ENCODE measurements around the gene BORCS5. TPM values are rescaled to one million over a fixed set of nuclear protein-coding genes. Genes with fewer than 3 reads are reported as not detected.

BORCS5 gene
- total and polyA plus RNA-seq, 2 of the 8 experiments (the other 6 are each of a cell fraction or from before 2014, with no cell fraction given), result 8.3 to 17.4 TPM

DNA sequence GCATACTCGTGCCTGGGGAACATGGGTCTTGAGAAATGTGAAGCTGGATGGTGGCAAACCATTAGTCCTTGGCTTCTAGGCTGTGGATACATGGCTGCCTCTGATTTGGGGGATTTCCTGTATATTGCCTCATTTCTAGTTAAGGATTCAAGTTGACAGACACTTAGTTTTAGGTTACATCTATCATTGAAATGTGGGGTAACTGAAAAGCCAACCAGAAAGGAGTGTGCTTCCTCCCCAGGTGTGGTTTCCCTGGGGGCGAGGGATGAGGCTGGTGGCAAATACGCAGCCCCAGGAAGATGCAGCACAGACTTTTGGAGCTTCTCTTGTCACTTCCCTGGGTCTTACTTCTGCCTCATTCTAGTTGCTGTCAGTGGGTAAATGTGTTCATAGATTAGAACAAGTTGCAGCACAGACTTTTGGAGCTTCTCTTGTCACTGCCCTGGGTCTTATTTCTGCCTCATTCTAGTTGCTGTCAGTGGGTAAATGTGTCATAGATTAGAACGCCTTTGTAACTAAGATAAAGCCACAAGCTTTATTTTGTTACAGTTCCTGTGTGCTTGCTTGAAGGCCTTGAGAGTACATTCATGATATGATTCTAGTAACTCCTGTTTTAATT, 85.1 kb downstream of the BORCS5 start:
- no peak overlapping the region for H3K14ac ChIP-seq (ENCODE audit: insufficient read length)
- H3K4ac ChIP-seq (replicated peaks; ENCODE audit: insufficient read length, low read depth, low read length), result no peak overlapping the region
- no peak overlapping the region for H3K18ac ChIP-seq (ENCODE audit: extremely low read depth, low read length)
- H3K23ac ChIP-seq (ENCODE audit: insufficient read length), result no peak overlapping the region
- no peak for DNase-seq (ENCODE audit: low read depth in 1 of 2, low spot score in 2 of 2)
- H3K27ac ChIP-seq (ENCODE audit: low read depth, low read length), result no peak overlapping the region
- no peaks in the 10 kb centered on the region; a peak in 1 of 7 replicates for H3K4me1 ChIP-seq (replicated peaks in 1 of 4; ENCODE audit: control insufficient read depth in 3 of 4, insufficient read depth in 4 of 4, low read length in 3 of 4)
- no peaks in the 10 kb centered on the region for H3K79me2 ChIP-seq (ENCODE audit: control insufficient read depth in 1 of 2, insufficient read depth in 2 of 2, low read length in 2 of 2)
- no peak overlapping the region for H4K91ac ChIP-seq (replicated peaks; ENCODE audit: insufficient read length, low read length)
- WGBS, 2 experiments (ENCODE audit: extremely low coverage in 1 of 2, insufficient coverage in 1 of 2, insufficient read length in 1 of 2, insufficient replicate concordance in 2 of 2, low coverage in 1 of 2, low lambda C conversion rate in 2 of 2, missing lambda C conversion rate in 1 of 2), result 93% methylated on average over 4 of the region's 4 CpGs; no CpG with 5 or more reads in 1 of the 2 experiments
- no peaks in the 10 kb centered on the region for H3K9me3 ChIP-seq (ENCODE audit: insufficient read depth in 2 of 2, low read depth in 1 of 2, low read length in 1 of 2)
- no peak overlapping the region for H2AFZ ChIP-seq (ENCODE audit: low read length)
- FAIRE-seq, result no peak
- H3K9ac ChIP-seq (replicated peaks in 1 of 4; ENCODE audit: extremely low read depth in 1 of 4, low read depth in 3 of 4, low read length in 3 of 4), result no peak overlapping the region
- ChIA-PET POLR2A (ENCODE audit: partially characterized antibody) (interaction anchor here (1.3 kb wide), 1 partner anchor 9 kb away, joined by 4 read pairs; no protein-coding TSS in a partner anchor), CTCF (ENCODE audit: partially characterized antibody) (interaction anchor here (0.6 to 0.9 kb wide), 4 partner anchors 43 to 1304 kb away, joined by 3 read pairs; no protein-coding TSS in a partner anchor)
- no peaks in the 10 kb centered on the region for H4K20me1 ChIP-seq (replicated peaks in 1 of 2; ENCODE audit: control insufficient read depth in 1 of 2, insufficient read depth in 2 of 2, low read length in 2 of 2)
- H3K4me2 ChIP-seq (ENCODE audit: insufficient read depth in 1 of 2, low read depth in 2 of 2, low read length in 2 of 2), result no peak overlapping the region
- no peaks in the 10 kb centered on the region for H3K79me1 ChIP-seq (ENCODE audit: low read depth, low read length)
- no peak overlapping the region for H2BK12ac ChIP-seq (ENCODE audit: low read depth, low read length)
- H4K8ac ChIP-seq (ENCODE audit: extremely low read depth, insufficient read depth, low read length), result no peak overlapping the region
- no peak overlapping the region for H3K4me3 ChIP-seq (ENCODE audit: extremely low read depth in 1 of 4, insufficient read depth in 2 of 4, low read depth in 3 of 4, low read length in 4 of 4)
- no peak overlapping the region for H2BK120ac ChIP-seq (replicated peaks; ENCODE audit: low read depth, low read length)
- no peak overlapping the region for H4K5ac ChIP-seq (ENCODE audit: insufficient read length, low read depth, low read length)
- H3K27me3 ChIP-seq (replicated peaks in 1 of 4; ENCODE audit: control insufficient read depth in 3 of 4, extremely low read depth in 1 of 4, insufficient read depth in 3 of 4, low read length in 3 of 4), result no peaks in the 10 kb centered on the region; a peak in 1 of 7 replicates
- H2BK5ac ChIP-seq (ENCODE audit: low read depth, low read length), result no peak overlapping the region
- H2AK5ac ChIP-seq (ENCODE audit: low read depth, low read length), result no peak overlapping the region
- no peaks in the 10 kb centered on the region for H3K23me2 ChIP-seq (ENCODE audit: low read depth, low read length)
- no peaks in the 10 kb centered on the region for H3K36me3 ChIP-seq (ENCODE audit: control insufficient read depth in 2 of 4, insufficient read depth in 4 of 4, low read length in 3 of 4)
- H3K56ac ChIP-seq (replicated peaks; ENCODE audit: insufficient read length, low read depth, low read length), result no peak overlapping the region
- no peak overlapping the region for H2BK15ac ChIP-seq (ENCODE audit: low read length)
- H2BK20ac ChIP-seq (ENCODE audit: low read length), result no peak overlapping the region
- TF ChIP-seq SIN3A (conservative IDR thresholded peaks at IDR 0.05 in 1 of 2, IDR thresholded peaks at IDR 0.05 in 1 of 2; ENCODE audit: low read depth in 1 of 2, low read length in 2 of 2), result no peak
- TF ChIP-seq POU5F1 (IDR thresholded peaks at IDR 0.05; ENCODE audit: low read depth, low read length), result no peak
- no peak for TF ChIP-seq RFX5 (IDR thresholded peaks at IDR 0.05; ENCODE audit: borderline replicate concordance, low read depth, low read length)
- TF ChIP-seq SIRT6 (IDR thresholded peaks at IDR 0.05; ENCODE audit: low read length), result no peak
- no peak for TF ChIP-seq JUND (IDR thresholded peaks at IDR 0.05; ENCODE audit: low read length)
- TF ChIP-seq, protein P1, sequence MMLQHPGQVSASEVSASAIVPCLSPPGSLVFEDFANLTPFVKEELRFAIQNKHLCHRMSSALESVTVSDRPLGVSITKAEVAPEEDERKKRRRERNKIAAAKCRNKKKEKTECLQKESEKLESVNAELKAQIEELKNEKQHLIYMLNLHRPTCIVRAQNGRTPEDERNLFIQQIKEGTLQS (IDR thresholded peaks at IDR 0.05; ENCODE audit: insufficient read depth, low read depth, low read length), result no peak
- TF ChIP-seq, protein P2, sequence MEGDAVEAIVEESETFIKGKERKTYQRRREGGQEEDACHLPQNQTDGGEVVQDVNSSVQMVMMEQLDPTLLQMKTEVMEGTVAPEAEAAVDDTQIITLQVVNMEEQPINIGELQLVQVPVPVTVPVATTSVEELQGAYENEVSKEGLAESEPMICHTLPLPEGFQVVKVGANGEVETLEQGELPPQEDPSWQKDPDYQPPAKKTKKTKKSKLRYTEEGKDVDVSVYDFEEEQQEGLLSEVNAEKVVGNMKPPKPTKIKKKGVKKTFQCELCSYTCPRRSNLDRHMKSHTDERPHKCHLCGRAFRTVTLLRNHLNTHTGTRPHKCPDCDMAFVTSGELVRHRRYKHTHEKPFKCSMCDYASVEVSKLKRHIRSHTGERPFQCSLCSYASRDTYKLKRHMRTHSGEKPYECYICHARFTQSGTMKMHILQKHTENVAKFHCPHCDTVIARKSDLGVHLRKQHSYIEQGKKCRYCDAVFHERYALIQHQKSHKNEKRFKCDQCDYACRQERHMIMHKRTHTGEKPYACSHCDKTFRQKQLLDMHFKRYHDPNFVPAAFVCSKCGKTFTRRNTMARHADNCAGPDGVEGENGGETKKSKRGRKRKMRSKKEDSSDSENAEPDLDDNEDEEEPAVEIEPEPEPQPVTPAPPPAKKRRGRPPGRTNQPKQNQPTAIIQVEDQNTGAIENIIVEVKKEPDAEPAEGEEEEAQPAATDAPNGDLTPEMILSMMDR (IDR thresholded peaks at IDR 0.05; ENCODE audit: control extremely low read depth in 1 of 3, insufficient read depth in 1 of 3, low read depth in 1 of 3, low read length in 3 of 3), result no peak
- no peak for TF ChIP-seq SP1 (IDR thresholded peaks at IDR 0.05; ENCODE audit: low read depth, low read length)
